ENCODE results near the gene DNAH12.
"Not testable (repeated sequence)": the region's sequence is repeated elsewhere in the genome, so short reads cannot be mapped to it uniquely, and the experiment has no call there.

Gene DNAH12

DNA sequence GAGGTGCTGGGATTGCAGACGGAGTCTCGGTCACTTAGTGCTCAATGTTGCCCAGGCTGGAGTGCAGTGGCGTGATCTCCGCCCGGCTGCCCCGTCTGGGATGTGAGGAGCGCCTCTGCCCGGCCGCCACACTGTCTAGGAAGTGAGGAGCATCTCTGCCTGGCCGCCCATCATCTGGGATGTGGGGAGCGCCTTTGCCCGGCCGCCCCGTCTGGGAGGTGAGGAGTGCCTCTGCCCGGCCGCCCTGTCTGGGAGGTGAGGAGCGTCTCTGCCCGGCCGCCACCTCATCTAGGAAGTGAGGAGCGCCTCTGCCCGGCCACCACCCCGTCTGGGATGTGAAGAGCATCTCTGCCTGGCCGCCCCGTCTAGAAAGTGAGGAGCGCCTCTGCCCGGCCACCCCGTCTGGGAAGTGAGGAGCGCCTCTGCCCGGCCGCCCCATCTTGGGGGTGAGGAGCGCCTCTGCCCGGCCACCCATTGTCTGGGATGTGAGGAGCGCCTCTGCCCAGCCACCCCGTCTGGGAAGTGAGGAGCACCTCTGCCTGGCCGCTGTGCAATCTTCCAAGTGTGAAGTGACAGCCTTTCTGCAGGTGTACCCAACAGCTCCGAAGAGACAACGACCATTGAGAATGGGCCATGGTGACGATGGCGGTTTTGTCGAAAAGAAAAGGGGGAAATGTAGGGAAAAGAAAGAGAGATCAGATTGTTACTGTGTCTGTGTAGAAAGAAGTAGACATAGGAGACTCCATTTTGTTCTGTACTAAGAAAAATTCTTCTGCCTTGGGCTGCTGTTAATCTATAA lies 205.7 kb downstream of the DNAH12 start:
- in situ Hi-C loops (cut with HindIII; ENCODE audit: low sequenced_read_pairs) = not testable (repeated sequence)

DNA sequence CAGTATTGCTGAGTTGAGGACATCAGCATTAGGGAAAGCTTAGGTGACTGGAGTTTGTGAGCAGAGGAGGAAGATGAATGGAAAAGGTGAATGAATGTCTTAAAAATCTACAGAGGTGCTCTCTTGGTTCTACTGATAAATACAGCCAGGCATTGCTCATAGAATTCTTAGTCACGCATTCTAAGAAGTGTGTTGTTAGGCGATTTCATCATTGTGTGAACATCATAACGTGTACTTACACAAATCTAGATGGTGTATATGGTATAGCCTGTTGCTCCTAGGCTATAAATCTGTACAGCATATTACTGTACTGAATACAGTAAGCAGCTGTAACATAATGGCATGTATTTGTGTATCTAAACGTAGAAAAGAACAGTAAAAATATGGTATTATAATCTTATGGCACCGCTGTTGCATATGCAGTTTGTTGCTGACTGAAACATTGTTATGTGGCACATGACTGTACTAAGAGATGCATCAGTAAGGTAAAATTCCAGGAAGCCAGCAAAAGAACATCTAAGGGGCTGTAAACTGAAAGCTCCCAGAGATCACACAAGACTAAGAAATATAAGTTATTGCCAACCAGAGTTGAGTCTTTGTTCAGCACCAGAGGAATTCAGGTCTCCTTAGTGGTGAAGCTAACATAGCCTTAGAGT lies 208.7 kb downstream of the DNAH12 start:
- in situ Hi-C loops (cut with HindIII; ENCODE audit: low sequenced_read_pairs) = no loop called here

DNA sequence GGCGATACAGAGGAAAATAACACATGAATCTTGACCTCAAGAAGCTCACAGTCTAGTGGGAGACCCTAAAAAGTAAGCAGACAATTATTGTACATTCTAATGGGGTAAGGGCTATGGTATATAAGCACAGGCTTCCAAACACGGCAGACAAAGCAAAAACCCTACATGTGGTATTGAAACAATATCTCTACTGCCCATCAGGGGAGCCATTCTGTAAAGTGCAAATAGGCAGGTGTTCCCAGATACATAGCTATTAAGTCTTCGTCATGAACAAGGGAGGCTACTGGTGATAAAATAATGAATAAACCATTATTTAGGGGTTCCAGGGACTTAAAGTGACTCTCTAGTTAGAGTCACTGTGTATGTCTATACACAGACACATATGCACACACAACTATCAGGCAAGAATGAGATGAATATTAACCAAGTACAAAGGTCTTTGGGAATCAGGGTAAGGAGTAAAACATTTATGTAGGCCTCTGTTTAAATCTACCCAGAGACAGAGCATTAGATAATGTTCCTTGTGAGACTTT lies 213.0 kb downstream of the DNAH12 start:
- in situ Hi-C loops (cut with HindIII; ENCODE audit: low sequenced_read_pairs) = no loop called here

DNA sequence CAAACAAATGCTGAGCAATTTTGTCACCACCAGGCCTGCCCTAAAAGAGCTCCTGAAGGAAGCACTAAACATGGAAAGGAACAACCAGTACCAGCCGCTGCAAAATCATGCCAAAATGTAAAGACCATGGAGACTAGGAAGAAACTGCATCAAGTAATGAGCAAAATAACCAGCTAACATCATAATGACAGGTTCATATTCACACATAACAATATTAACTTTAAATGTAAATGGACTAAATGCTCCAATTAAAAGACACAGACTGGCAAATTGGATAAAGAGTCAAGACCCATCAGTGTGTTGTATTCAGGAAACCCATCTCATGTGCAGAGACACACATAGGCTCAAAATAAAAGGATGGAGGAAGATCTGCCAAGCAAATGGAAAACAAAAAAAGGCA lies 217.6 kb downstream of the DNAH12 start:
- in situ Hi-C loops (cut with HindIII; ENCODE audit: low sequenced_read_pairs) = not testable (repeated sequence)

DNA sequence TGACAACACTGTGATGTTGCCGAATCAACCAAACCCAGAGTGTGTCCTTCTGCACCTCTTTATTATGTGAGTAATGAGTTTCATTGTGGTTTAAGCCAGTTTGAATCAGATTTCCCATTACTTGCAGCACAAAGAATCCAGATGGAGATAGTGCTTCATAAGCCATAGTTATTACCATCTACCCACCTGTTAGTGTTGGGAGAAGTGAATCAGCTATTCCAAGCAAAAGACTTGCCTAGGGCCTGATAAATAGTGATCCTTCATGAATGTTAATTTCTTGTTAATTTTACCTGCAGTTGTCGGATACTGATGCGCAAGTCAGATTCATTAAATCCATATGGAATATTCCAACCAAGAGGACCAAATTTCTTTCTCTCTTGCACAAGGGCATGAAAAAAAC lies 229.9 kb downstream of the DNAH12 start:
- in situ Hi-C loops (cut with HindIII; ENCODE audit: low sequenced_read_pairs) = loop anchor here (10.0 kb wide), 1 partner anchor 61 kb away; no protein-coding TSS in a partner anchor

DNA sequence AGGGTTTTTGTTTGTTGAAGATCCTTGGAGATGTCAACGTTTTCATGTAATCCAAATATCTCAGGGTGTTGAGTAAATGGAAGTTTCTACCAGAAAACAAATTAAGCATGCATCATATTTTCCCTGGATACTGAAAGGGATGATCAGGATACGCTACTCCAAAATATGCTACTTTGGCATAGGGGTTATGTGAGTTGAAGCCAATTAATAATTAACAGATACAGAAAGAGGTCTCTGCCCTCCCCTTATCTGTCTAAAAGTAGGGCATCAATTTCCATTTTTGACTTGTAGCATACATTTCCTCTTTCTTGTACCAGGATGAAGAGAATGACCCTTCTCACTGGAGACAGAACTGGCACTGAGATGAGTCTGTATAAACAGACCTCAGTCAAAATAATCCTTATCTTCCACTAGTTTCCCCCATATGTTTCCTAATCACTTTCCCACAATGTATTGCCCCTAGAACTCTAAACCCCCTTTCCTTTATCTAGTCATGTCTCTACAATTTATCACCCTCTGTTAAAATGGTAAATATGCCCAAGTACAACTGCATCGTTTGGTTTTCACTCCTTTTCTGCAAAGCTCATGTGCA lies 234.3 kb downstream of the DNAH12 start:
- in situ Hi-C loops (cut with HindIII; ENCODE audit: low sequenced_read_pairs) = loop anchor here (10.0 kb wide), 1 partner anchor 65 kb away; no protein-coding TSS in a partner anchor

DNA sequence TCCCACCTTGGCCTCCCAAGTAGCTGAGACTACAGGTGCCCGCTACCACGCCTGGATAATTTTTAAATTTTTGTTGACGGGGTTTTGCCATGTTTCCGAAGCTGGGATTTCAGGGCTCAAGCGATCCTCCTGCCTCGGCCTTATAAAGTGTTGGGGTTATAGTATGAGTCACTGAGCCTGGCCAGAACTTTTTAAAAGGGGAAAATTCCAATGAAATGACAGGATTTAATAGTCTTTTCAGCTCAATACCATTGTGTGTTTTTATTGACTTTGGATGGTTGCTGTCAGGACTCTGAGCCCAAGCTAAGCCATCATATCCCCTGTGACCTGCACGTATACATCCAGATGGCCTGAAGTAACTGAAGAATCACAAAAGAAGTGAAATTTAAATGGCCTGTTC lies 240.6 kb downstream of the DNAH12 start:
- in situ Hi-C loops (cut with HindIII; ENCODE audit: low sequenced_read_pairs) = not testable (repeated sequence)

DNA sequence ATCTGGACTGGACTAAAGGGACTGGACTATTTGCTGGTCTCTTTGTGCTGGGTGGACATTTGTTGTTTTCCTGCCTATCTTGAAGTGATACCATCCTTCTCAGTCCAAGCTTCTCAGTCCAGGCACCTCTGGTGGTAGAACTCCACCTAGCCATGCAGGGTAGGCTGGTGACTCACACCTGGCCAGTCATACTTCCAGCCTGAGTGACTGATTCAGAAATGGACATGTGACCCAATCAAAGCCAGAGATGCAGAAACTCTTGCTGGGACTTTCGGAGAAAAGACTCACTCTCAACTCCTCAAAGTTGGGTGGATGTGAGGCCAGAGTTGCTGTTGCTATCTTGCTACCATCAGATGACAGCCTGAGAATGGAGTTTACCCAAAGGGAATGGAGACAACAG lies 246.1 kb downstream of the DNAH12 start:
- in situ Hi-C loops (cut with HindIII; ENCODE audit: low sequenced_read_pairs) = no loop called here

DNA sequence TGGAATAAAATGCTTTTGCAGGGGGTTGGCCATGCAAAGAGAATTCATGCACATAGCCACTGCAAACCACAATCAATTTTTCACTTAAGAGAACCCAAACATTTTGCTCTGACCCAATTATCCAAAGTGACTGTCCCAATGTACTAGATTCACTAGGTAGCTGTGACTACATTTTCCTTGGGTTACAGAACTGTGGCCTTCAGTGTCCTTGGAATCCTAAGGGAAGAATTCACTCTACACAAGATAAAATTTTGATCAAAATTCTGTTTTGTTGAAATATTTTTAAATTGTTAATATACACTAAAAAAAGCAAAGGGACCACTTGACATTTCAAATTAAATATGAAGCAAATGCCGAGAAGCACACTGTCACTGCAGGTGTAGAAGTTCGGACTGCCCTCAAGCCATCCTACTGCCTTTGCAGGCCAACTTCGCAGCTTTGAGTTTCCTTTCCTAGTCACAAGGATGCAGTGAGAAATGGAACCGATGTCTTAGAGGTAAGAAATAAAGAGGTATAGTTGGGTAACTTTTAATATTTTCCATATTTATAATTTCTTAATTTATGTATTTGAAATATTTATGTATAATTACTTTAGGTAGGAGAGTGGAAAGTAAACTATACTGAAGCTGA lies 251.1 kb downstream of the DNAH12 start:
- in situ Hi-C loops (cut with HindIII; ENCODE audit: low sequenced_read_pairs) = no loop called here

DNA sequence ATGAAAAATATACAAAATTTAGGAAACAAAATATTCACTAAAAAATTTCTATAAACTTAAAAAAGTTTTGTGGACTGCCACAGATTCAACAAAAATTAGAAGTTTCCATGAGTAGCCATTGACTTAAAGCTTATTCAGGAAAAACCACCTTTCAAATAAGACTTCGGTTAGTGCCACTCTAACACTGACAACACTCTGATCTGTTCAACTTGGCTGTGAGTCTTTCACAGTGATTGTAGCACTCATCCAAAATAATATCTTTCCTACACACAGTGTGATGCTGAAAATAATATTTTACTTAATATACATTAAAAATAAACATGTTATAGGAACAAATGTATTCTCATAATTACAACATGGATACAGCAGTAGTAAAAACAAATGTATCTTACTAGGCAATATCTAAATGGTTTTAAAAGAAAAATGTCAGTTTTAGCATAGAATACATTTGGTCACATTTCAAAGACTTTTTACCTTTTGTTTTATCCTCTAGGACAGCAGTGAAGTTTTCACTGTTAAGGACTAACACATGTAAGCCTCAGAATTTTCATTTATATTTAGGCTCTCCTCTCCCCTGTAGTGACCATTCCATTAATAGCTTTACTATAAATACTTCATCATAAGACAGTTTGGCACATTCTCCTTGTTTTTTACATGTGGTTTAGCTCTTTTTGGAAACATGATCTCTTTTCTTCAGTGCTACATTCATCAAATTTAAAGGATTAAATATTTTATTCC lies 251.8 kb downstream of the DNAH12 start, which contains the start of gene ASB14:
Gene ASB14, minus strand, starts transcription at position 527 of the 738 bp plus-strand sequence. CDS start 652 bp downstream, outside the sequence.
- in situ Hi-C loops (cut with HindIII; ENCODE audit: low sequenced_read_pairs) = no loop called here

DNA sequence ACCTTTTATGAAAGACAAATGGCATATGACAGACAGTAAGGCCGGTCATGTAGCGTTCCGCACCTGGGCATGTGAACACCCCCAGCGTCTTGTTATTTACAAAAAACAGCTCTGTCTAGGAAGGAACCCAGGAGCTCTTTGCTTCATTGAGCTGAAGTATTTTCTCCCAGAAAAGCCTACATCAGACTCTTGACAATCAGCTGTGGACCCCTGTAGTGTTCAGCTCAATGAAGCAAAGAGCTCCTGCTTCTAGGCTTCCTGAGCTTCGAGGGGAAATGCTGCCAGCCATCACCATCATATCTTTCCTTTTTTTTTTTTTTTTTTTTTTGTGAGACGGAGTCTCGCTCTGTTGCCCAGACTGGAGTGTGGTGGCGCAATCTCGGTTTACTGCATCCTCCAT lies 255.7 kb downstream of the DNAH12 start:
- in situ Hi-C loops (cut with HindIII; ENCODE audit: low sequenced_read_pairs) = no loop called here

DNA sequence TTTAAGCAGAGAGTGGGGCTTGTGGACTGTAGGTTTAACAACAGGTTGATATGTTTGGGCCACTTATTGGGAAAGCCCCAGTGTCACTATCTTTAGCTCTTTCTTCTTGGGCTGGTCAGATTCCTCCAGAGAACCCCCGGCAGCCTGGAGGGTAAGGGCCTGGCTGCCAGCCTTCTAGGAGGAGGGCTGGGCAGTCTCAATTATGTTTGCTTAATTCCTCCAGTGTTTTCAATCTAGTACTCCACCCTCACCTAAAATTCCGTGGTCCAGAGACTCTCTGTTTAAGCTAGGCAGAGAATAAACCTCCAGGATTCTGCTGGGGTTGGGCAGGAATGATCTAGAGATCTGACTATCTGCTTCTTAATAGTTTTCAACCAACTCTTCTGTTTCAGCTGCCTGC lies 256.9 kb downstream of the DNAH12 start:
- in situ Hi-C loops (cut with HindIII; ENCODE audit: low sequenced_read_pairs) = no loop called here

DNA sequence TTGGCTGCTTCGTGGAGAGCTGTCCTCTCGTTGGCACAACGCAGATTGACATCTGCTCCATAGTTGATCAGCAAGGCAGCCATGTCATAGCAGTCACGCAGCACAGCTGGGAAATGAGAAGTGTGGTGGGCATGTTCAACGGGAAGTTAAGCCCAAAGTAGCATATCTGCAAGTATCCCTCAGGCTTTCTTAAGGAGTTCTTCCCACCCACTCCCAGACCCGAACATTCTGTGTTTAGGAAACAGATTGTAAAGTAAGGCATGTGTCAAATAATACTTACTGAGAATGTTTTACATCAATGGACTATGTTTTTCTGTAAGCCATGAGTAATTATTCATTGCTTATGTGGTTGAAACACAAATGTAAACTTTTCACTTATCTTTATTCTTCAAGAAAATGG lies 260.8 kb downstream of the DNAH12 start:
- in situ Hi-C loops (cut with HindIII; ENCODE audit: low sequenced_read_pairs) = no loop called here

DNA sequence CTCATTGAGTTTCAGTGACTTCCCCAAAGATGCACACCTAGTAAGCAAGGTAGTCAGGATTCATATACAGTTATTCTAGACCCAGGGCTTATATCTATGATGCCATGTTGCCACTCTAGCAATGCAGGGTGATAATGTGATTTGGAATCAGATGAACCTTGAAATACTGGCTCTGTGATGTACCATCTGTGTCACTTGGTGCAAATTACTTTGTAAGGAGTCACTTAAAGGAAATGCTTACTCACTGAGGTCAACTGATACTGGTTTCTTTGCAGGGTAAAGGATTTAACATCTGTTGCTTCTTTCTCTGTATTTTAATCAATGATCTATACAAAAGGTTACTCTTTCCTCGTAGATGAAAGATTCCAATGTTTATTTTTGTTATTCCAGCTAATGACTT lies 262.4 kb downstream of the DNAH12 start:
- in situ Hi-C loops (cut with HindIII; ENCODE audit: low sequenced_read_pairs) = no loop called here

DNA sequence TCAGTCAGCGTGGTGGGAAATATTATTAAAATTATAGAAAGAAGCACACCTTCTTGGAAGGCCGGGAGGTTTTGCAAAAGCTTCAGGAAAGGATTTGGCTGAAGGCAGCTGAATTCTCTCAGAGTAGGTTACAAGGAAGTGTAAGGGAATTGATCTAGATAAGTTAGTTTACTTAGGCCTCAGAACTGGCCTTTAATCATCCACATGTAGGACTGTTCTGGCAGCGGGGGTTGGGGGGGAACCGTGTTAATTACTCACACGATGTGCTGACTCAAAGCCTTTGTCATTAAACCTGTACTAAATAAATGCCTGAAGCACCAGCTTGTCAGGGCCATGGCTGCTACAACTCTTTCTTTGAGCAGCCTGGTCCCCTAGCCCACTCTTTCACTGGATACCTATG lies 264.5 kb downstream of the DNAH12 start:
- in situ Hi-C loops (cut with HindIII; ENCODE audit: low sequenced_read_pairs) = no loop called here

DNA sequence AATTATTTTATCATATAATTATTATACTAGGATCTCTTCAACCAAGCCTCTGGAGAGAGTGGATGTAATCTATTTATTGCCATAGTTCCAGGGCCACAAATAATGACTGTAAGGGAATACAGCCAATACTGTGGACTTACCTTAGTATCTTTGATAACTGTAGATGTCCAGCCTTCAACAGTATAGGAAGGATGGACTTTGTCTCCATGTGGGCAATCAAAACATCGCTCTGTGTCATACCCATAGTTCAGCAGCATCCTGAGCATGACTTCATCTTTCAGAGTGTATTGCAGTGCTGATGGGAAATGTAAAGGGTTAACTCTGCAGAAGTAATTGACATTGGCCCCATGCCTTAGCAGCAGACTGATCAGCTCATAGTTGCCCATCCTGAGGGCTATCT lies 265.9 kb downstream of the DNAH12 start:
- in situ Hi-C loops (cut with HindIII; ENCODE audit: low sequenced_read_pairs) = no loop called here

DNA sequence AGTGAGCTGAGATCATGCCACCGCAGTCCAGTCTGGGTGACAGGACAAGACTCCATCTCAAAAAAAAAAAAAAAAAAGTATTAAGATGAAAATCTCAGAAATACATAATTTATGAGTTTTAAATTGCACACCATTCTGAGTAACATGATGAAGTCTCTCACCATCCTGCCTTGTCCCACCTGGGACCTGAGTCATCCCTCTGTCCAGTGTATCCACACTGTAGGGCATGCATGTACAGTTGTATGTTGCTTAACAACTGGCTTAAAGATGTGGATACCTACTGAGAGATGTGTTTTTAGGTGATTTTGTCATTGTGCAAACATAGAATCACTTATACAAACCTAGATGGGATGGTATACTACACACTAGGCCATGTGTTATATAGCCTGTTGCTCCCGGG lies 268.8 kb downstream of the DNAH12 start:
- in situ Hi-C loops (cut with HindIII; ENCODE audit: low sequenced_read_pairs) = no loop called here

DNA sequence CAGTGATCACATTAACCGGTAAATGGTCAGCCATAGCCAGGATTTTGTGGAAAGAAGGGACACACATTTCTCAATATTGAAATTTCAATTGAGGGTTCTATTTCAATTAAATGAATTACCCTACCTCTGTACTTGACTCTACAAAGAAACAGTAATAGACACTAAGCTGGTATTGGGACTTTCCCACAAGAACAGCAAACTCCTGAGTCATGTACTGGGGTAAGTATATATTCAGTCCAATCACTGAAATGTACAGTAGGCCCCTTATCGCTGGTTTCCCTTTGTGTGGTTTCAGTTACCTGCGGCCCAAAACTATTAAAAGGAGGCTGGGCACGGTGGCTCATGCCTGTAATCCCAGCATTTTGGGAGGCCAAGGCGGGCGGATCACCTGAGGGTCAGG lies 269.3 kb downstream of the DNAH12 start:
- in situ Hi-C loops (cut with HindIII; ENCODE audit: low sequenced_read_pairs) = no loop called here

DNA sequence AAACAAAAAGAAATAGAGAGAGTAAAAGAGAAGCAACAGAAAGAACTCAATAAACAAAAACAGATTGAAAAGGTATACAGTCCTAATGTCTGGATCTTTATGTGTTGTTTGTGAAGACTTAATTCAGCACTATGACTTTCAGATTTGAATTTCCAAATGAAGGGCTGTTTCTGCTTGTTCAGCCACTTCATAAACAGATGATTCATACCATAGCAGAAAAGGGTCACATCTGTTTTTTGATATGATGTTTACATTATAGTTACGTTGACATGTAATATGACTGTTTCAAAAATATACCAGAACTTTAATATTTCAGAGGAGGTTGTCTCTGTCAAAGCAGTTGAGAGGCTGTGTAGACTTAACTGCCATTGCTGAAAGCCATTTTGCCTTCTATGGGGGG lies 275.7 kb downstream of the DNAH12 start:
- in situ Hi-C loops (cut with HindIII; ENCODE audit: low sequenced_read_pairs) = no loop called here

DNA sequence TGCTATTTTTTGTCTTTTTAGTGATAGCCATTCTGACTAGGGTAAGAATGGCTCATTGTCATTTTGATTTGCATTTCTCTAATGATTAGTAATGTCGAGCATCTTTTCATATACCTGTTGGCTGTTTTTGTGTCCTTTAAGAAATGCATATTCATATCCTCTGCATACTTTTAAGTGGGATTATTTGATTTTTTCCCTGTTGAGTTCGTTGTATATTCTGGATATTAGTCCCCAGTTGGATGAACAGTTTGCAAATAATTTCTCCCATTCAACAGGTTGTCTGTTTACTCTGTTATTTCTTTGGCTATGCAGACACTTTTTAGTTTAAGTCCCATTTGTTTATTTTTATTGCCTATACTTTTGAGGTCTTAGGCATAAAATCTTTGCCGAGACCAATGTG lies 282.2 kb downstream of the DNAH12 start:
- in situ Hi-C loops (cut with HindIII; ENCODE audit: low sequenced_read_pairs) = no loop called here

DNA sequence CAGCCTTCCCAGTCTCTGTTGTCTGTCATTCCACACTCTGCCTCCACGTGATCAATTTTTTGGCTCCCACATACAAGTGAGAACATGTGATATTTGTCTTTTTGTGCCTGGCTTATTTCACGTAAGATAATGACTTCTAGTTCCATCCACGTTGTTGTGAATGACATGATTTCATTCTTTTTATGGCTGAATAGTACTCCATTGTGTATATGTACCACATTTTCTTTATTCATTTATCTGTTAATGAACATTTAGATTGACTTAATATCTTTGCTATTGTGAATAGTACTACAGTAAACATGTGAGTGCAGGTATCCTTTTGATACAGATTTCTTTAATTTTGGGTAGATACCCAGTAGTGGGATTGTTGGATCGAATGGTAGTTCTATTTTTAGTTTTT lies 283.0 kb downstream of the DNAH12 start:
- in situ Hi-C loops (cut with HindIII; ENCODE audit: low sequenced_read_pairs) = no loop called here
